ENCODE measurements around the gene CFAP61. TPM values are rescaled to one million over a fixed set of nuclear protein-coding genes. Genes with fewer than 3 reads are reported as not detected.

Gene CFAP61
- total RNA-seq, 1 experiment from 2014 or later: not detected

- ATAC-seq: no peak
- Histone ChIP-seq H3K4me1 (ENCODE audit: insufficient read depth, low read length) (no peaks in the 10 kb centered on the region), H3K79me2 (ENCODE audit: low read length) (no peaks in the 10 kb centered on the region), H3K9me3 (ENCODE audit: low read length) (no peaks in the 10 kb centered on the region), H3K27me3 (ENCODE audit: low read length) (peaks cover 61% of the 10 kb centered on the region), H3K4me3 (ENCODE audit: low read length) (no peak overlapping the region), H2AFZ (ENCODE audit: low read length) (no peak overlapping the region), H4K20me1 (ENCODE audit: low read length) (no peaks in the 10 kb centered on the region), H3K9ac (ENCODE audit: low read length) (no peak overlapping the region), H3F3A (ENCODE audit: low read length, unreplicated experiment) (no peaks in the 10 kb centered on the region), H3K36me3 (ENCODE audit: low read depth, low read length) (no peaks in the 10 kb centered on the region), H3K27ac (ENCODE audit: low read length) (no peak overlapping the region), H3K9me2 (replicated peaks; ENCODE audit: low read length) (no peaks in the 10 kb centered on the region), H3K4me2 (ENCODE audit: low read length) (no peak overlapping the region)
- no TSS peak for BruUV-seq (replicated peaks)
- no peak for DNase-seq
- ChIA-PET POLR2A (ENCODE audit: unreplicated experiment) (no interaction called here), CTCF (interaction anchor here (0.7 kb wide), 1 partner anchor 217 kb away, joined by 3 read pairs; no protein-coding TSS in a partner anchor)
- intact Hi-C loops (cut with micrococcal nuclease): no loop called here
- TF ChIP-seq EZH2phosphoT487 (IDR thresholded peaks at IDR 0.05; ENCODE audit: borderline replicate concordance, low read length) (no peak), EZH2 (IDR thresholded peaks at IDR 0.05; ENCODE audit: low read length, unreplicated experiment) (no peak)
- TF ChIP-seq, protein P1, sequence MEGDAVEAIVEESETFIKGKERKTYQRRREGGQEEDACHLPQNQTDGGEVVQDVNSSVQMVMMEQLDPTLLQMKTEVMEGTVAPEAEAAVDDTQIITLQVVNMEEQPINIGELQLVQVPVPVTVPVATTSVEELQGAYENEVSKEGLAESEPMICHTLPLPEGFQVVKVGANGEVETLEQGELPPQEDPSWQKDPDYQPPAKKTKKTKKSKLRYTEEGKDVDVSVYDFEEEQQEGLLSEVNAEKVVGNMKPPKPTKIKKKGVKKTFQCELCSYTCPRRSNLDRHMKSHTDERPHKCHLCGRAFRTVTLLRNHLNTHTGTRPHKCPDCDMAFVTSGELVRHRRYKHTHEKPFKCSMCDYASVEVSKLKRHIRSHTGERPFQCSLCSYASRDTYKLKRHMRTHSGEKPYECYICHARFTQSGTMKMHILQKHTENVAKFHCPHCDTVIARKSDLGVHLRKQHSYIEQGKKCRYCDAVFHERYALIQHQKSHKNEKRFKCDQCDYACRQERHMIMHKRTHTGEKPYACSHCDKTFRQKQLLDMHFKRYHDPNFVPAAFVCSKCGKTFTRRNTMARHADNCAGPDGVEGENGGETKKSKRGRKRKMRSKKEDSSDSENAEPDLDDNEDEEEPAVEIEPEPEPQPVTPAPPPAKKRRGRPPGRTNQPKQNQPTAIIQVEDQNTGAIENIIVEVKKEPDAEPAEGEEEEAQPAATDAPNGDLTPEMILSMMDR (conservative IDR thresholded peaks at IDR 0.05; ENCODE audit: low read depth, low read length): no peak
Measured at GRCh38 chr20:20333866-20334265, 281.5 kb downstream of the CFAP61 start.

GRCh38 chr20:20334489-20334888 is 282.2 kb downstream of the CFAP61 start:
- POLR2A ChIA-PET (ENCODE audit: unreplicated experiment): no interaction called here
- ATAC-seq (no peak), DNase-seq (no peak)
- Histone ChIP-seq H3K9ac (ENCODE audit: low read length) (no peak overlapping the region), H3K36me3 (ENCODE audit: low read depth, low read length) (no peaks in the 10 kb centered on the region), H3K4me1 (ENCODE audit: insufficient read depth, low read length) (no peaks in the 10 kb centered on the region), H3F3A (ENCODE audit: low read length, unreplicated experiment) (no peaks in the 10 kb centered on the region), H3K27me3 (ENCODE audit: low read length) (peaks cover 63% of the 10 kb centered on the region), H3K4me3 (ENCODE audit: low read length) (no peak overlapping the region), H4K20me1 (ENCODE audit: low read length) (no peaks in the 10 kb centered on the region), H3K27ac (ENCODE audit: low read length) (no peak overlapping the region), H3K9me3 (ENCODE audit: low read length) (no peaks in the 10 kb centered on the region), H3K79me2 (ENCODE audit: low read length) (no peaks in the 10 kb centered on the region), H2AFZ (ENCODE audit: low read length) (no peak overlapping the region), H3K4me2 (ENCODE audit: low read length) (no peak overlapping the region), H3K9me2 (replicated peaks; ENCODE audit: low read length) (no peaks in the 10 kb centered on the region)
- TF ChIP-seq, protein P1 (conservative IDR thresholded peaks at IDR 0.05; ENCODE audit: low read depth, low read length): no peak
- TF ChIP-seq EZH2phosphoT487 (IDR thresholded peaks at IDR 0.05; ENCODE audit: borderline replicate concordance, low read length) (no peak), EZH2 (IDR thresholded peaks at IDR 0.05; ENCODE audit: low read length, unreplicated experiment) (no peak)
- CTCF ChIA-PET: no interaction called here
- no TSS peak for BruUV-seq (replicated peaks)
- intact Hi-C loops (cut with micrococcal nuclease): no loop called here

DNA sequence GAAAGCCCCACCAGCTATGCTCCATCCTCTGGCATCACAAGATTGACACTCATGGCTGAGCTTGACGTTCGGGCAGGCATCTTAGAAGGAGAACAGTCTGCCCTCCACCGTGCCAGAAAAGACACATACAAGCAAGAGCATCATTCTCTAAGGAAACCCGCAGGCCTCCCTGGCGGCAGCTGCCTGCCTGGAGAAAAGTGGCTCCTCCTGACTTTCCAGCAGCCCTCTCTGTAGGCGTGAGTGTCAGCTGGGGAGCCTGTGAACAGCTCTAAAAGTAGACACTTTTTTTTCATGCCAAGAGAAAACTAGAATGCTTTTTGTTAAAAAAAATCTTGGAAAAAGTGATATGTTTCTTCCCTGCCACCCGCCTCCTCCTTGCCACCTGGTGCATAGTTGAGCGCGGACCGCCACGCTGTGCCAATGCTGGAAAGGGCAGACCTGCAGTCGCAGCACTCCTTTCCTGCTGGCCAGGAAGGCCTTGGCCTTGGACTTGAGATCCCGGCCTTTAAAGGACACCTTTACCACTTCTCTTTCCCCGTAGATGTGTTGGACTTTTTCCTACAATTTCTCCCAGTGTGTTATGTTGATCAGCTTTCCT is 285.9 kb downstream of the CFAP61 start:
- no peak overlapping the region for H2AFZ ChIP-seq (ENCODE audit: low read length)
- H3K9me3 ChIP-seq (ENCODE audit: low read length): no peaks in the 10 kb centered on the region
- H3K79me2 ChIP-seq (ENCODE audit: low read length): no peaks in the 10 kb centered on the region
- no peaks in the 10 kb centered on the region for H3K36me3 ChIP-seq (ENCODE audit: low read depth, low read length)
- peaks cover 72% of the 10 kb centered on the region for H3K27me3 ChIP-seq (ENCODE audit: low read length)
- TF ChIP-seq EZH2phosphoT487 (IDR thresholded peaks at IDR 0.05; ENCODE audit: borderline replicate concordance, low read length) (no peak), EZH2 (IDR thresholded peaks at IDR 0.05; ENCODE audit: low read length, unreplicated experiment) (no peak)
- TF ChIP-seq, protein P1 (conservative IDR thresholded peaks at IDR 0.05; ENCODE audit: low read depth, low read length): no peak
- intact Hi-C loops (cut with micrococcal nuclease): no loop called here
- H3K4me2 ChIP-seq (ENCODE audit: low read length): no peak overlapping the region
- H3K9me2 ChIP-seq (replicated peaks; ENCODE audit: low read length): no peaks in the 10 kb centered on the region
- no TSS peak for BruUV-seq (replicated peaks)
- ChIA-PET CTCF (no interaction called here), POLR2A (ENCODE audit: unreplicated experiment) (no interaction called here)
- no peak overlapping the region for H3K4me3 ChIP-seq (ENCODE audit: low read length)
- no peak overlapping the region for H3K9ac ChIP-seq (ENCODE audit: low read length)
- no peak for ATAC-seq
- no peak for DNase-seq
- H4K20me1 ChIP-seq (ENCODE audit: low read length): no peaks in the 10 kb centered on the region
- no peak overlapping the region for H3K27ac ChIP-seq (ENCODE audit: low read length)
- H3F3A ChIP-seq (ENCODE audit: low read length, unreplicated experiment): no peaks in the 10 kb centered on the region
- no peaks in the 10 kb centered on the region for H3K4me1 ChIP-seq (ENCODE audit: insufficient read depth, low read length)
